Measurements from ENCODE around the gene FXYD3.

The FXYD3 gene

DNA sequence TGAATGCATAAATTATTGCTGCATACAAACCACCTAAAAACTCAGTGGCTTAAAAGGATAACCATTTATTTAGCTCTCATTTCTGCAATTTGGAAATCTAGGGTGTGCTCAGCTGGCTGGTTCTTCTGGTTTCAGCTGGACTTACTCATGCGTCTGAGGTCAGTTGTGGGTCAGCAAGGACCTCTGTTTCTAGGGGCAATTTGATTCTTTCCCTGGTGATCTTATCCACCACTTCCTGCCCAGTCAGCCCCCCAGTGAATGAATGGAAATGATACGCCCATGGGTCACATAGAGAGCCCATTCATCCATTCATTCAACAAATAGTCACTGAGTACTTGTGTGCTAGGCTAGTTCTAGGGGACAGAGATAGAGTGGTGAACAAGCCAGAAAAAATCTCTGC lies 48.8 kb downstream of the FXYD3 start:
- DNase-seq, result no peak

DNA sequence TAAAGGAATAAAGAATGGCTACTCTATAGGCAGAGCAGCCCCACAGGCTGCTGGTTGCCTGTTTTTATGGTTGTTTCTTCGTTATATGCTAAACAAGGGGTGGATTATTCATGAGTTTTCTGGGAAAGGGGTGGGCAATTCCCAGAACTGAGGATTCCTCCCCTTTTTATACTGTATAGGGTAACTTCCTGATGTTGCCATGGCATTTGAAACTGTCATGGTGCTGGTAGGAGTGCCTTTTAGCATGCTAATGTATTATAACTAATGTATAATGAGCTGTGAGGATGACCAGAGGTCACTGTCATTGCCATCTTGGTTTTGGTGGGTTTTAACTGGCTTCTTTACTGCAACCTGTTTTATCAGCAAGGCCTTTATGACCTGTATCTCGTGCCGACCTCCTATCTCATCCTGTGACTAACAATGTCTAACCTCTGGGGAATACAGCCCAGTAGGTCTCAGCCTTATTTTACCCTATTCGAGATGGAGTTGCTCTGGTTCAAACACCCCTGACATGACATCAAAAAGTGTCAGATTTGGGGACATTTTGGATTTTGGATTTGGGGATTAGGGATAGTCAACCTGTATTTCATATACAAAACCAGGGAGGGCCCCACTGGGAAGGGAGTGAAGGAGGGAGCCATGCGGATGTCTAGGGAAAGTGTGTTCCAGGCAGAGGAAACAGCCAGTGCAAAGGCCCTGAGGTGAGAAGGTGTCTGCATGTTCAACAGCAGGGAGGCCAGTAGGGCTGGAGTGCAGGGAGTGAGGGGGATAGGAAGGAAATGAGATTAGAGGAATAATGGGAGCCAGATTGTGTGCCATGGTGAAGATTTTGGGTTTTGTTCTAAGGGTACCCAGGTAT lies 49.8 kb downstream of the FXYD3 start:
- no peak for DNase-seq

- no peak for DNase-seq
Measured at GRCh38 chr19:35166100-35167063, 50.8 kb downstream of the FXYD3 start.

- DNase-seq, result peak in 1 of 3 donors; percentile 35
Measured at GRCh38 chr19:35167251-35168119, 51.9 kb downstream of the FXYD3 start.

DNA sequence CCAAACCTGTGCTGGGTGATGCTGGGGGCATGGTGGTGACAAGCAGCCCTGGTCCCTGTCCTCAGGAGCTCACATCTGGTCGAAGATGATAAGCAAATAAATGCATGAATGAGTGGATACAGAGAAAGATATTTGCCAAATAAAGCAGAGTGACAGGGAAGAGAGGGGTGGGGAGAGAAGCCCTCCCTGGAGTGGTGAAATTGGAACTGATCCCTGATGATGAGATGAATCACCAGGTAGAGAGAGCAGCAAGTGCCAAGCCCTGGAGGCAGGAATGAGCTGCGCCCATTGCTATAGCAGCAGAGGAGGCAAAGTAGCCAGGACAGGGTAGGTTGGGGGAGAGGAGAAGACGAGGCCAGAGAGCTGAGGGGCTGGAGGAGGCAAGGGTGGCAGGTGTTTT lies 52.6 kb downstream of the FXYD3 start:
- DNase-seq, result no peak

DNA sequence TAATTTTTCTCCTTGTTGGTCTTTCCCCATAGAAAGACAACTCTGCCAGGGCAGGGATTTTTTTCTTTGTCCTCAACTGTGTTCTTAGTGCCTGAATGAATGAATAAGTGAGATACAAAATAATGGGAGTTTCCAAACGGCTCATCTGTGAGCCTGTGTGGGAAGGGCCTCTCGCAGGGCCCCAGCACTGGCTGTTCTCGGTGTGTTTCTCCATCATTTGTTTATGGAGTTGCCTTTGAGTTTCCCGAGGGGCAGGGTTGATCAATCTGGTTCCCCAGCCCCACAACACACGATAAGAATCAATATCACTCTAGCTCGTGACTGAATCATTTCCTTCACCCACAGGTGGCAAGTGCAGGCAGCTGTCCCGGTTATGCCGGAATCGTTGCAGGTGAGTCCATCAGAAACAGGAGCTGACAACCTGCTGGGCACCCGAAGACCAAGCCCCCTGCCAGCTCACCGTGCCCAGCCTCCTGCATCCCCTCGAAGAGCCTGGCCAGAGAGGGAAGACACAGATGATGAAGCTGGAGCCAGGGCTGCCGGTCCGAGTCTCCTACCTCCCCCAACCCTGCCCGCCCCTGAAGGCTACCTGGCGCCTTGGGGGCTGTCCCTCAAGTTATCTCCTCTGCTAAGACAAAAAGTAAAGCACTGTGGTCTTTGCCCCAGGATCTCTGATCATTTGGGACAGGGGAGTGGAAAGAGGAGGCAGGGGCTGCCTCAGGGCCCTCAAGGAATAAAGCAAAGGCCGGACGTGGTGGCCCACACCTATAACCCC lies 53.8 kb downstream of the FXYD3 start:
- DNase-seq, result peak; percentile 56 to 63 (median 57)

DNA sequence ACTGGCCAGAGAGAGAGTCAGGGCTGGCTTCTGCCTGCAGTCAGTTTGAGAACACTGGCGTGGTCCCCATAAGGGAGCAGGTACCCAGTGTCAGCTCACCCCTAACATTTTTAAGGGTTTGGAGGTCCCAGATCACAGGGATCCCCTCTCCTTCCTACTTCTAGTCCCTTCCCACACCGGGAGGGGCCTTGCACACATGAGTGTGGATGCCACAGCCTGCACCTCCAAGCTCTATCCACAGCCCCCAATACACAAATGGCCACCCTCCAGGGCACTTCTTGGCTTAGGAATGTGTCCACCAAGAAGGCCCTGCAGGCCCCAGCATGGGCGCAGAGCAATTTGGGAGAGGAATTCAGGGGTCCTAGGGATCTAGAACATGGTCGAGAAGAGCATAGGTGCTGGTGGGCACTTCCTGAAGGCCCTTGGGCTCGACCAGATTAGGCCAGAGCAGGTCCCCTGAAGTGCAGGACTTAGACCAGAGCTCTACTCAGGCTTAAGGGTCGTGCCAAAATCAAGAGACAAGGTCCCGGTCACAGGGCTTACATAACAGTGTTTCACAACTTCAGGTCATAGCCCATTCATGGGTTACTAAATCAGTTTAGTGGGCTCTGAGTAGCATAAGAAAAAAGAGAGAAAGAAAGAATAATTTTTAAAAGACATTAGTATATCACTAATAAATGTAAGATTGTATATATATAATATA lies 54.9 kb downstream of the FXYD3 start:
- DNase-seq, result no peak

GRCh38 chr19:35171730-35172129 lies 56.1 kb downstream of the FXYD3 start:
- DNase-seq, result no peak
